Midbrain (tissue), 1 donor: ENCODE data around the gene SHF.

Experiments
- DNase-seq: peaks from one replicate; lab custom pipeline; 2025; lab: John Stamatoyannopoulos, UW

SHF gene

GRCh38 chr15:45128971-45129639 lies 58.7 kb downstream of the SHF start:
- DNase-seq: no peak

GRCh38 chr15:45126535-45127158 lies 61.1 kb downstream of the SHF start:
- no peak for DNase-seq

- no peak for DNase-seq
Measured at GRCh38 chr15:45123397-45123796, 64.4 kb downstream of the SHF start.

DNA sequence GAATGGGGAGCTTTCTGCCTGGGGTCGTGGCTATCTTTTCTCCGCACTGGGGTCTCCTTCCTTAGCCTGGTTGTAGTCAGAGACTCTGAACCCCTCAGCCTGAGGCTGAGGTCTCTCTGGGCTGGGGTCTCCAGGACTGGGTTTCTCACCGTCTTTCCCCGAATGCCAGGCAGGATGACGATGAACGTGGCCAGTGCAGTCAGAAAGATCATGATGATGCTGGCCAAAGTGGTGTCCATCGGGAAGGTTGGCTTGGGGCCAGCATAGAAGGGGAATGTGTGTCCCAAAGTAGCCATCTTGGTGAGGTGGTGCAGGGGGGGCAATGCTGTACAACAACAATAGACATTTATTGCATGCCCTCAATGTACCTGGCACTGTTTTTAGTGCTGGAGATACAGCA lies 65.0 kb downstream of the SHF start:
- no peak for DNase-seq

DNA sequence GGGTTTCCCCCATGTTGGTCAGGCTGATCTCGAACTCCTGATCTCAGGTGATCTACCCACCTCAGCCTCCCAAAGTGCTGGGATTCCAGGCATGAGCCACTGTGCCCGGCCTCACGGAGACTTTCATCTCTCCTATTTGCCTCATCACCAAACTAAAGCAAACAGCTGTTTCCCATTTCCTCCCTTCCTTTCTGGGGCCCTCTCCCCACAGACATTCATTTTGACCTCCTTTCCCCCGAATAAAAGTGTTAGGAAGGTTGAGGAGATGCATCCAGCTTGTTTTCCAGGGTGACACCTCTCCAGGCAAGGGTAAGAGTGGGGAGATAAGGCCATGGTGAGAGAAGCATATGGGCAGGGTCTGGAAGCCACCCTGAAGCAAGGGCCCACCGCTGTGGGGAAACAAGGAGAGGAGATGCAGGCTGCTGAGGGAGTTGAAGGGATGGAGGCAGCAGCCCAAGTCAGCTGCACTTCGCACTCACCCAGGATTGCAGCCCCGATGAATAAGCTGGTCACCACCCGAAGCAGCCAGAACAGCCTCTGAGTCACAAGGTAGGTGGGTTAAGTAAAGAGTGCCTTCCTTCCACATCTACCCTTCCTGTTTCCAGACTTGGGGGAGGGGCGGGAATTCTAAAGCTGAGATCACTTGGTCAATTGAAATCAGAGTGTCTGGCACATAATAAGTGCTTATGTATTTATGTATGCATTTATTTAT lies 65.9 kb downstream of the SHF start:
- DNase-seq: no peak

DNA sequence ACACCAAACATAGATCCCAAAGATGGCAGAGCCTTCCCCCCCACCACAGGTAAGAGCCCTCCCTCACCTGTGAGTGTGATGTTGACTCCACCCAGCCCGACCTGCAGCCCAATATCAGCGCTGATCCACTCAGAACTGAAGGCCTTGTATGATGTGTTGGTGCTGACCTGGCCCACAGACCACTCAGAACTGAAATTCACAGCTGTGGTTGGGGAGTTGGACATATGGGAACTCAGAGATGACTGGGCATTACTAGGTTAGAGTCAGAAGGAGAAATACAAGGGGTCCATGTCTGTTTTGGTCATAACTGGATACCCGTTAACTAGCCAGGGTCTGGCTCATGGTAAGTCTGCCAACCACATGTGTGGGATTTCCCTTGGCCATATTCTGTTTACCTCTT lies 66.7 kb downstream of the SHF start:
- no peak for DNase-seq

DNA sequence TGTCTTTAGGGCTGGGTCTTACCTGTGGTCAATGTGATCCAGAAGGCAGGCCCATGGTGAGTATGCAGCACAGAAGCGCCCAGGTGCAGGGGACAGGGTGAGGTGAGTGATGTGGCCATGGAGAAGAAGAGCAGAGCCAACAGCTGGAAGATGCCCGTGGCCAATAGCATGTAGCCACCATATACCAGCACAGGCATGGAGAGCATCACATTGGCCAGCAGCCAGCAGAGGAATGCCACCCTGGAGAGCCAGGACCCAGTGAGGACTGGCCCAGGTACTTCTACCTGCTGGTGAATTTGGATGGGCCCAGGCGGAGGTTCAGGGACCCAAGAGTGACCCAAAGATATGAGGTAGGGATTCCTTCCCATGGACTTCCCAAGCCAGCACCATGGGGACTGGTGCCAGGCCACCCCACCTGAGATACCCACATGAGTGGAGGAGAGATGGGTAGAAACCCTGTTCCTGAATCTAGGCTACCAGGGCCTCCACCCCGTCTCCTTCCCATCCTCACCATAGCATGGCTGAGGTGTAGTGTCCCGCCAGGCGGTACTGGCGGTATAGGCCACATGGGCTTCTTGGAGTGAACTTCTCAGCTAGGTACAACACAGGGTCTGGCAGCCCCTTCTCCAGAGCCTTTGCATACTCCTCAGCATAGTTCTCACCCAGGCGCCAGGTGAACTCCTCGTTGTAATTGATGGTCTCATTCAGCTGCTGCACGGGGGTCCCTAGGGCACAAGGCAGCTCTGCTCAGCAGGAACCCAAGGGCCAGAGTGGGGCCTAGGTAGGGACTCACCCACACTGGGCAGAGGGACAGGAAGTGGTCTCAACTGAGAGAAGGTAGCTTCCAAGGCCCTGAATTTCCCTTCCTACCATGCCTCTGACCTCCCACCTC lies 67.4 kb downstream of the SHF start:
- no peak for DNase-seq

GRCh38 chr15:45118996-45119395 lies 68.8 kb downstream of the SHF start:
- DNase-seq: no peak

- peak; percentile 91 for DNase-seq
Measured at GRCh38 chr15:45118131-45118588, 69.6 kb downstream of the SHF start.

GRCh38 chr15:45117308-45118130 lies 70.2 kb downstream of the SHF start:
- no peak for DNase-seq
